Neuron (in vitro differentiated cells): ENCODE results near the gene MRPS31.
"Not testable (repeated sequence)": the region's sequence is repeated elsewhere in the genome, so short reads cannot be mapped to it uniquely, and the experiment has no call there.

Experiments
- H2AFZ ChIP-seq: one replicate; pipeline ENCODE4 v1.6.1; 2013; ENCODE audit warnings: low read depth, mild to moderate bottlenecking, inconsistent platforms, low read length, moderate library complexity
- H3K27me3 ChIP-seq: one replicate; pipeline ENCODE4 v1.6.1; 2013; ENCODE audit warnings: low read length; ENCODE audit not compliant: insufficient read depth
- H3K36me3 ChIP-seq: one replicate; pipeline ENCODE4 v1.6.1; 2013; ENCODE audit warnings: low read length; ENCODE audit not compliant: insufficient read depth
- H3K4me1 ChIP-seq: one replicate; pipeline ENCODE4 v1.6.1; 2013; ENCODE audit warnings: low read length; ENCODE audit not compliant: insufficient read depth
- H3K4me3 ChIP-seq: 2 replicates; pipeline ENCODE4 v1.5.1; 2013; ENCODE audit warnings: mild to moderate bottlenecking, low read length, moderate library complexity
- H3K9me3 ChIP-seq: one replicate; pipeline ENCODE4 v1.6.1; 2013; ENCODE audit warnings: low read length

The MRPS31 gene

GRCh38 chr13:40782971-40783370 is 12.0 kb upstream of the MRPS31 start:
- not testable (repeated sequence) for H2AFZ ChIP-seq, H3K36me3 ChIP-seq, H3K4me1 ChIP-seq, H3K9me3 ChIP-seq, H3K27me3 ChIP-seq, H3K4me3 ChIP-seq

- no peak overlapping the region for H3K4me3 ChIP-seq
Measured at GRCh38 chr13:40781717-40782116, 10.7 kb upstream of the MRPS31 start.

GRCh38 chr13:40780822-40781401 is 9.9 kb upstream of the MRPS31 start:
- Histone ChIP-seq H2AFZ (no peak overlapping the region), H3K27me3 (no peaks in the 10 kb centered on the region), H3K36me3 (no peaks in the 10 kb centered on the region), H3K9me3 (no peaks in the 10 kb centered on the region), H3K4me1 (peaks cover 2% of the 10 kb centered on the region), H3K4me3 (no peak overlapping the region)

More at GRCh38 chr13:40781717-40782116, 10.7 kb upstream of the MRPS31 start:
- no peak overlapping the region for H2AFZ ChIP-seq
- H3K4me1 ChIP-seq, result peaks cover 2% of the 10 kb centered on the region
- no peaks in the 10 kb centered on the region for H3K36me3 ChIP-seq
- H3K27me3 ChIP-seq, result no peaks in the 10 kb centered on the region
- H3K9me3 ChIP-seq, result no peaks in the 10 kb centered on the region

GRCh38 chr13:40779796-40780285 is 8.9 kb upstream of the MRPS31 start:
- no peaks in the 10 kb centered on the region for H3K36me3 ChIP-seq
- H3K4me3 ChIP-seq, result no peak overlapping the region
- H2AFZ ChIP-seq, result no peak overlapping the region
- H3K27me3 ChIP-seq, result no peaks in the 10 kb centered on the region
- peaks cover 2% of the 10 kb centered on the region for H3K4me1 ChIP-seq
- no peaks in the 10 kb centered on the region for H3K9me3 ChIP-seq

- no peaks in the 10 kb centered on the region for H3K36me3 ChIP-seq
- H3K4me1 ChIP-seq, result peaks cover 2% of the 10 kb centered on the region
- no peaks in the 10 kb centered on the region for H3K27me3 ChIP-seq
- no peak overlapping the region for H2AFZ ChIP-seq
- no peaks in the 10 kb centered on the region for H3K9me3 ChIP-seq
- no peak overlapping the region for H3K4me3 ChIP-seq
Measured at GRCh38 chr13:40779049-40779448, 8.1 kb upstream of the MRPS31 start.

GRCh38 chr13:40777809-40778175 is 6.8 kb upstream of the MRPS31 start:
- Histone ChIP-seq H3K4me3 (peak overlapping the region; percentile 39), H3K36me3 (no peaks in the 10 kb centered on the region), H3K27me3 (no peaks in the 10 kb centered on the region), H2AFZ (no peak overlapping the region), H3K4me1 (peaks cover 2% of the 10 kb centered on the region), H3K9me3 (no peaks in the 10 kb centered on the region)

- peaks cover 2% of the 10 kb centered on the region for H3K4me1 ChIP-seq
- H2AFZ ChIP-seq, result peak overlapping the region; percentile 29
- H3K27me3 ChIP-seq, result no peaks in the 10 kb centered on the region
- no peaks in the 10 kb centered on the region for H3K36me3 ChIP-seq
- H3K9me3 ChIP-seq, result no peaks in the 10 kb centered on the region
- H3K4me3 ChIP-seq, result peak overlapping the region; percentile 39
Measured at GRCh38 chr13:40777166-40777808, 6.3 kb upstream of the MRPS31 start.

GRCh38 chr13:40776681-40777165 is 5.7 kb upstream of the MRPS31 start:
- no peaks in the 10 kb centered on the region for H3K27me3 ChIP-seq
- peaks cover 2% of the 10 kb centered on the region for H3K4me1 ChIP-seq
- H2AFZ ChIP-seq, result no peak overlapping the region
- no peak overlapping the region for H3K4me3 ChIP-seq
- no peaks in the 10 kb centered on the region for H3K9me3 ChIP-seq
- H3K36me3 ChIP-seq, result no peaks in the 10 kb centered on the region

- Histone ChIP-seq H3K36me3 (no peaks in the 10 kb centered on the region), H2AFZ (no peak overlapping the region), H3K4me1 (peaks cover 2% of the 10 kb centered on the region), H3K27me3 (no peaks in the 10 kb centered on the region), H3K4me3 (no peak overlapping the region), H3K9me3 (no peaks in the 10 kb centered on the region)
Measured at GRCh38 chr13:40776232-40776631, 5.2 kb upstream of the MRPS31 start.

- no peak overlapping the region for H2AFZ ChIP-seq
- no peak overlapping the region for H3K4me3 ChIP-seq
- no peaks in the 10 kb centered on the region for H3K9me3 ChIP-seq
- H3K27me3 ChIP-seq, result no peaks in the 10 kb centered on the region
- H3K4me1 ChIP-seq, result peaks cover 10% of the 10 kb centered on the region
- no peaks in the 10 kb centered on the region for H3K36me3 ChIP-seq
Measured at GRCh38 chr13:40774672-40775071, 3.7 kb upstream of the MRPS31 start.

GRCh38 chr13:40772765-40773473 is 1.9 kb upstream of the MRPS31 start:
- peaks cover 12% of the 10 kb centered on the region for H3K4me1 ChIP-seq
- no peaks in the 10 kb centered on the region for H3K27me3 ChIP-seq
- H3K36me3 ChIP-seq, result peaks cover 4% of the 10 kb centered on the region
- H3K4me3 ChIP-seq, result no peak overlapping the region
- H3K9me3 ChIP-seq, result no peaks in the 10 kb centered on the region
- no peak overlapping the region for H2AFZ ChIP-seq

- H3K9me3 ChIP-seq, result no peaks in the 10 kb centered on the region
- H3K27me3 ChIP-seq, result no peaks in the 10 kb centered on the region
- peak overlapping the region; percentile 71 for H3K4me3 ChIP-seq
- H3K36me3 ChIP-seq, result peaks cover 12% of the 10 kb centered on the region
- peak overlapping the region; percentile 83 for H2AFZ ChIP-seq
- peaks cover 10% of the 10 kb centered on the region for H3K4me1 ChIP-seq
Measured at GRCh38 chr13:40770609-40770933, 419 bp downstream of the MRPS31 start.

- Histone ChIP-seq H2AFZ (no peak overlapping the region), H3K4me1 (peaks cover 10% of the 10 kb centered on the region), H3K27me3 (no peaks in the 10 kb centered on the region), H3K9me3 (no peaks in the 10 kb centered on the region), H3K36me3 (peaks cover 17% of the 10 kb centered on the region), H3K4me3 (peak overlapping the region; percentile 71)
Measured at GRCh38 chr13:40769970-40770369, 1.0 kb downstream of the MRPS31 start.
